GM12864 (cell line): ENCODE results near the gene MAGI1.

Experiments
- DNase-seq: peaks from one replicate; pipeline ENCODE4 v3.0.0-alpha.2; 2011; ENCODE audit warnings: low read depth
- H3K4me3 ChIP-seq: 2 replicates; pipeline ENCODE4 v1.5.1; 2011; ENCODE audit warnings: mild to moderate bottlenecking, low read depth, low read length, control low read depth
- CTCF ChIP-seq: IDR thresholded peaks from 2 replicates; pipeline ENCODE4 v1.5.1; 2011; ENCODE audit warnings: low read depth, mild to moderate bottlenecking, moderate library complexity, low read length, control low read depth, inconsistent platforms; ENCODE audit errors: missing control alignments

MAGI1 gene

GRCh38 chr3:65497846-65498245 is 540.9 kb downstream of the MAGI1 start:
- no peak for TF ChIP-seq CTCF
- no peak overlapping the region for H3K4me3 ChIP-seq
- DNase-seq = no peak

GRCh38 chr3:65497236-65497635 is 541.5 kb downstream of the MAGI1 start:
- H3K4me3 ChIP-seq = no peak overlapping the region
- no peak for TF ChIP-seq CTCF
- DNase-seq = no peak

GRCh38 chr3:65493938-65494337 is 544.8 kb downstream of the MAGI1 start:
- TF ChIP-seq CTCF = no peak
- no peak for DNase-seq
- H3K4me3 ChIP-seq = no peak overlapping the region

- H3K4me3 ChIP-seq = no peak overlapping the region
- DNase-seq = no peak
- TF ChIP-seq CTCF = no peak
These were observed 545.3 kb downstream of the MAGI1 start for GRCh38 chr3:65493371-65493882.

- no peak for DNase-seq
- no peak overlapping the region for H3K4me3 ChIP-seq
- no peak for TF ChIP-seq CTCF
These were observed 546.5 kb downstream of the MAGI1 start for GRCh38 chr3:65492249-65492648.

- TF ChIP-seq CTCF = no peak
- no peak for DNase-seq
These were observed 548.6 kb downstream of the MAGI1 start for GRCh38 chr3:65490114-65490513.

GRCh38 chr3:65489253-65489652 is 549.5 kb downstream of the MAGI1 start:
- no peak for TF ChIP-seq CTCF

More at GRCh38 chr3:65490114-65490513, 548.6 kb downstream of the MAGI1 start:
- no peak overlapping the region for H3K4me3 ChIP-seq

More at GRCh38 chr3:65489253-65489652, 549.5 kb downstream of the MAGI1 start:
- H3K4me3 ChIP-seq = no peak overlapping the region
- DNase-seq = no peak
